HG03196 (cell line): ENCODE results near the gene WBP1.
"Not testable (repeated sequence)": the region's sequence is repeated elsewhere in the genome, so short reads cannot be mapped to it uniquely, and the experiment has no call there.

Experiments used
- ATAC-seq: cut with Tn5 transposase; IDR thresholded peaks from one replicate; pipeline ENCODE4 v1.9.1; 2021; ENCODE audit not compliant: unreplicated experiment

Gene WBP1

GRCh38 chr2:74458132-74458937 is at the start of gene WBP1:
Gene WBP1 (plus strand): TSS chr2:74458438. CDS start chr2:74458603, 165 bp downstream.
- peak; percentile 79 for ATAC-seq

- ATAC-seq = no peak
These were observed 45.1 kb upstream of the WBP1 start for GRCh38 chr2:74413001-74413698.

DNA sequence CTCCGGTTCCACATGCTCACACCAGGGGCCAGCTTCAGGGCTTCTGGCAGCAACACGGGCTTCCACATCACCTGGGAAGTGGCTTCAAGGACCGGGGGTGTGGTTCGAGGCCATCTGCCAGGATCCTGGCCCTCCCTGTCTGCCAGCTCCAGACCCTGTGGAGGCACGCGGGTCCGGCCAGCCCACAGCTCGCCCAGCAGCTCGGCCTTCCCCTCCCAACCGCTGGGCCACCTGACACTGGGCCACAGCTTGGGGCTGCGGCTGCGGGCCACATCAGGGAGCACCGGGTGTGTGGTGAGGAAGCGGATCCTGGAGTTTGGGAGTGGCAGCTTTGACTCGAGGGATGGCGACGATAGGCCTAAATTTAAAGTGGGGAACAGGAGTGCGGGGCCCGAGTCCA is 43.8 kb upstream of the WBP1 start:
- no peak for ATAC-seq

- ATAC-seq = peak; percentile 55
These were observed 43.1 kb upstream of the WBP1 start for GRCh38 chr2:74414881-74415761.

GRCh38 chr2:74415762-74416395 is 42.4 kb upstream of the WBP1 start:
- no peak for ATAC-seq

DNA sequence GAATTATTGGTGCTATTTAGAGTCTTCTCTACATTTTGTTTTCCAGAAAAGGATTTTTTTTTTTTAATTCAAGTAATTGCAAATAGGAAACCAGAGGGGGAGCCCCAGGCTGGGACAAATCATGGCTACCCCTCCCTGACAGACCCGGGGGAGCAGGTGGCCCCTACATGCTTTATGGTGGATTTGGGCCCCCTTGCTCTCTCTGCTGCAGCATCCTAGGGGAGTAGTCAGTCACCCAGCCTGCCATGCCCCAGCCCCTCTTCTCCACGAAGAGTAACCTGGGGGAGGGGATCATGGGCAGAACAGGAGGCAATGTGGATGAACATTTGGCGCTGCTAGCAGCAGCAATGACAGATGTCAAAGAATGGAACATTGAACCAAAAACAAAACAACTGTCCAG is 41.5 kb upstream of the WBP1 start:
- no peak for ATAC-seq

DNA sequence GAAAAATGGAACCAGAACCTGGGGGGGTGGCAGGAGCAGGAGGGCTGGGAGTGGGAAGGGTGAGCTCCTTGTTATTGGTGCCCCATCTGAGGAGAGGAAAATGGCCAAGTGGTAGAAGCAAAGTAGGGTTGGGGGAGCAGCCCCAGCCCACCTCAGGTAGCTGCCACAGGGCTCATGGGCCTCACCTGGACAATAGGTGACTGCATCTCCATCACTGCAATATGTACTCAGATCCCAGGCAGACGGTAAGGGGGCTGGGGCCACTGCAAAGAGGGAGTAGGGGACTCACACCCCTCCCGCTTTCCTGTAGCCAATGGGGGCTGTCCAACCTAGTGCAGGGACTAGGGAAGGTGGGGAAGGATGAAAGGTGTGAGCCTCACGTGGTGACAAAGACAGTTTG is 41.0 kb upstream of the WBP1 start:
- no peak for ATAC-seq

- ATAC-seq = no peak
These were observed 40.5 kb upstream of the WBP1 start for GRCh38 chr2:74417763-74418162.

- no peak for ATAC-seq
These were observed 39.9 kb upstream of the WBP1 start for GRCh38 chr2:74418312-74418711.

- no peak for ATAC-seq
These were observed 38.9 kb upstream of the WBP1 start for GRCh38 chr2:74419345-74419744.

DNA sequence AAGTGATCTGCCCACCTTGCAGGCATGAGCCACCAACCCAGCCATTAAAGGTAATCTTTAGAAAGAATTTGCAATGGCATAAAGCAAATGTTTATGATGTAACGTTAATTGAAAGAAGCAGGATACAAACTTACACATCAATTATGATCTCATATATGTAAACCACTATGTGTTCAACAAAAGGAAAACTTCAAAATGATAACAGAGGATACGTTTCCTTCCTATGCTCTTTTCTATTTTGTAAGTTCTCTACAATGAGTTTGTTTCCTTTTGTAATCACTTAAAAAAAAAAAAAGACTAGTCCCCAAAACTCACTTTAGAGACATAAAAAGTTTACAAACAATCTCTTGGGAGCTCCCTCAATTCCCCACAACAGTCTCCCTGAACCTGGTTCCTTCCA is 38.2 kb upstream of the WBP1 start:
- ATAC-seq = no peak

DNA sequence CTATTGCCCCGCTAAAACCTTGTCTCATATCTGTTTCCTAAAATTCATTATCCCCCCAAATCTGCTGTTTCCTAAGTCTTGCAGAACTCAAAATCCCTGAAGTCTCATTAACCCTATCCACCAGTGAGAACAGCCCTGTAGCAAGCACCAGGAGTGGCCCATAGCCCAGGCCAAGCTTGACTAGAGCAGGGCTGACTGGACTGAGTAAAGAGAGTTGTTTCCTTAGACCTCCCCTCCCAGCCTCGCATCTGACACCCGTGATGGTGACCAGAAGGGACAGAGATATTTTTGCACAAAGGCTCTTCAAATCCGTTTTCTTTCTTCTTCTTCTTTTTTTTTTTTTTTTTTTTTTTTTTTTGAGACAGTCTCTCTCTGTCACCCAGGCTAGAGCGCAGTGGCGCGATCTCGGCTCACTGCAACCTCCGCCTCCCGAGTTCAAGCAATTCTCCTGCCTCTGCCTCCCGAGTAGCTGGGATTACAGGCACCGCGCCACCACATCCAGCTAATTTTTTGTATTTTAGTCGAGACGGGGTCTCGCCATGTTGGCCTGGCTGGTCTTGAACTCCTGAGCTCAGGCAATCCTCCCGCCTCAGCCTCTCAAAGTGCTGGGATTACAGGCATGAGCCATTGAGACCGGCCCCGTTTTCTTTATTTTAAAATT is 37.7 kb upstream of the WBP1 start:
- not testable (repeated sequence) for ATAC-seq

DNA sequence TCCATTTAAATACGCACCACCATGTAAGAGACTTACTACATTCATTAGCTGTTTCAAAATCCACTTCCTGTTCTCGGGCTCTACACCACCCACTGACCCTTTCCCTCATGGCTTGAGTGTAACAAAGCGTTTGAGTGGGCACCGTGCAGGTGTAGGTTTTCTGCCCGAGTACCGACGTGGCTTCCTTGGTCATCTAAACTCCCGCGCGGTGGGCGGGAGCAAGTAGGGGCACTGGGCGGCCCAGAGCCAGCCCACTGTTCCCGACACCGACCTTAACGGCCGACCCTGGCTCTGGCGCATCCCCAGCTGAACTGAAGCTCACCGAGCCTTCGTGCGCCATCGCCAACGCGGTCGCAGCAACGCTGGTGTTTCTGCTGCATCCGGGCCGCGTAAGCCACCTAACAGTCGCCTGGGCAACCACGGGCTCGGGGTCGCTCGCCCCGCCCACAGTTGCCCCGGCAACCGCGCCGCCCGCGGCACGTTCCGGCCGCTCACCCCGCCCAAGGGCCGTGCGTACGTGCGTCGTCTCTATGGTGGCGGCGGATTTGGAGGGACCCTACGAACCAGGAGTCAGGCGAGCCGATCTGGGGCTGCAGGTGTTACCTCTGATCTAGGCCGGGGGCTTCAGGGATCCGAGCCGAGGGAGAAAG is 36.9 kb upstream of the WBP1 start, which contains the start of the genes C2orf81 and WDR54:
TSS of gene C2orf81 (minus strand) at position 399 of the 650 bp plus-strand sequence. CDS start at position 340, 59 bp downstream.
TSS of gene WDR54 (plus strand) at position 510 of the 650 bp plus-strand sequence. CDS start 424 bp downstream, outside the sequence.
- peak; percentile 89 for ATAC-seq

DNA sequence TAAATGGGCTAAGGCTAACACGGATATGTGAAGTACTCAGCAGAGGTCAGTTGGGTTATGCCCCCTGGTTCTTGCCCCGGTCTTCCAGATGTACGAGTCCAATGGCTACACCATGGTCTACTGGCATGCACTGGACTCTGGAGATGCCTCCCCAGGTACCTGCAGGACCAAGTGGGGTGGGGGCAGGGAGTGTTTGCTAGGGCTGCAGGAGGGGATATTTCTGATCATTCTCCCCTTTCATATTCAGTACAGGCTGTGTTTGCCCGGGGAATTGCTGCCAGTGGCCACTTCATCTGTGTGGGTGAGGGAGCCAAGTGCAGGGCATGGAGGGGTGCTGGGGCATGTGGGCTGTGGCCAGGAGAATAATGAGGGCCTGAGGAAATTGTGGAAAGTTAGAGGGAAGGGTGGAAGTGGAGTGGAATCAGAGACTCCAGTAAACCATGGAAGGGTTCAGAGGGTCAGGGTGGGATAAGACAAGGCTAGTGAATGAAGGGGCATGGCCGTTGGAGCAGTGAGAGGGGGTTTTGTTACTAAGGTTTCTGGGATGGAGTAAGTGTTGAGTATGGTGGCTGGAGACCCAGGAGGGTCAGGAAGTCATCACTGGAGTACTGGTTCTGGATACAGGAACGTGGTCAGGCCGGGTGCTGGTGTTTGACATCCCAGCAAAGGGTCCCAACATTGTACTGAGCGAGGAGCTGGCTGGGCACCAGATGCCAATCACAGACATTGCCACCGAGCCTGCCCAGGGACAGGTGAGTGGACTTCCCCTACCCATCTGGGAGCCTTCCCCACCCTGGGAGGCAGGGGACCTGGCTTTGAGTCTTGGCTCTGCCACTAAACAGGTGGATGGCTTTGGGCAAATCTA is 34.8 kb upstream of the WBP1 start:
- no peak for ATAC-seq

- no peak for ATAC-seq
These were observed 33.9 kb upstream of the WBP1 start for GRCh38 chr2:74424139-74424992.

GRCh38 chr2:74424995-74425406 is 33.2 kb upstream of the WBP1 start:
- no peak for ATAC-seq

DNA sequence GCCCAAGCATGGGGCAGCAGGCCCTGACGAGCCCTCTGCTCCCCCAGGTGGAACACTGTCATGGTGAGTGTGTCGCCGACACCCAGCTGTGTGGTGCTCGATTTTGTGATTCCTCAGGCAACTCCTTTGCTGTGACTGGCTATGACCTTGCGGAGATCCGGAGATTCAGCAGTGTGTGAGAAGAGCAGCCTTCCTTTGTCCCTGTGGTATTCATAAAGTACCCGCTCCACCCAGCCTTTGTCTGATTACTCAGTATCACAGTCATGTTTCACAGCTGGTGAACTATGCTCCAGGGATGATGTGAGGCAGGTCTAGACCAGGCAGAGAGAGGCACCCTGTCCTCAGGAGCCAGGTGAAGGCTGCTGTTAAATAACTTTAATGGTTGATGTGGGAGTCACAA is 32.7 kb upstream of the WBP1 start:
- ATAC-seq = no peak
